Measurements from ENCODE around the gene ITPKB. TPM values are rescaled to one million over a fixed set of nuclear protein-coding genes. Genes with fewer than 3 reads are reported as not detected.

ITPKB gene
- total RNA-seq, 1 experiment from 2014 or later, result 4.4 TPM

DNA sequence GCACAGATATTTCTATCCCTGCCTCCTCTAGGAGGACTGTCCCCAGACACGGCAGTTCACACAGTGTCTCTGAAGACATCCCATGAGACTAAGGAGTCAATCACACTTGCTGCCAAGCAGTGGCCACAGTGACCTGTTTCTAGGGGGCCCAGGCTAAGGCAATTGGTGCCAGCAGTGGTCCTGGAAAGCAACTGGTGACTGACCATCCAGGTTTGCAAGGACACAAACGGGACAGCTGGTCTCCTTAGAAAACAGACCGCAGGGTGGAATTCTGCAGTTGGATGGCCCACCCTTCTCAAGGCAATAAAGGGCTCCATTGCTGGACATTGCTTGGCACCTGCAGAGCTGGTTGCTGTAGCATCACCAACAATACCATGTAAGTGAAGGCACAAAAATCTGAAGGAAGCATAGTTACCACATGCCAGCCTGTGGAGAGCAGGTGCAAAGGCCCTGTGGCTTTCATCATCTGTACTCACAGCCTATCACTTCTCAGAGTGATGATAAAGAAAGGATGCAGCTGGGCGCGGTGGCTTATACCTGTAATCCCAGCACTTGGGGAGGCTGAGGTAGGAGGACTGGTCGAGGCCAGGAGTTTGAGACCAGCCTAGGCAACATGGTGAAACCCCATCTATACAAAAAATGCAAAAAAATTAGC lies 109.1 kb downstream of the ITPKB start:
- intact Hi-C loops (cut with micrococcal nuclease; ENCODE audit: unreplicated experiment), result no loop called here

DNA sequence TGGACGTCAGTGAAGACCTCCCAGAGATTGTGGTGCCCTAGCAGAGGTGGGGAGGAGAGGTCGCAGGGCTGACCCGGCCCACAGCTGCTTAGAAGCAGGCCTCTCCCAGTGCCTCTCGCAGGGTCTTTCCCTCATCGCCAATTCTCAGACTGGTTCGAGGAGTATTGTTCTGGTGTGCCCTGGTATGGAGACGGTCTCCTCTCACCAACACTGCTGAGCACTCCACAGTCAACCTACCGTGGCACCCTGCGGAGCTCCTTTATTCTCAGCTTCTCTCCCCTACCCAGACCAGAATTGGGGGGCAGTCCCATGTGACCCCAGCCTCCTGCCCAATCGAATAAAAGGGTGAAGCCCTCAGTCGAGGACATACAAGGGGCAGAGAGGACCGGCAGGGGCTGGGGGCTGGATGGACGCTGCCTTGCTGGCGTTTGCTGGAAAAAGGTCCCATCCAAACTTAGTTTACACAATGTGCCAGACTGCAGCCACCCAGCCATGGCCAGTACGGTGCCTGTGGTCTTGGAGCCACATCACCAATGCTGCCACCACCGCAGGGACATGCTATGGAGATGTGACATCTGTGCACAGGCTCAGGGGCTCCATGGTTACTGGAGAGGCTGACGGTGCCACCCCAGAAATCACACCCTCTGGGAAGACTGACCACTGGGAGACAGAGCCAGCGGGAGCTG lies 109.7 kb downstream of the ITPKB start:
- no peak overlapping the region for H3K27ac Mint-ChIP-seq (ENCODE audit: unreplicated experiment)
- ChIA-PET CTCF (no interaction called here), POLR2A (no interaction called here)
- no peak overlapping the region for H3K4me3 Mint-ChIP-seq (ENCODE audit: unreplicated experiment)
- BruUV-seq (replicated peaks), result no TSS peak
- no peak overlapping the region for H3K4me3 ChIP-seq (ENCODE audit: low read depth, low read length)
- H3K36me3 ChIP-seq (ENCODE audit: control insufficient read depth, insufficient read depth, low read length), result no peaks in the 10 kb centered on the region
- intact Hi-C loops (cut with micrococcal nuclease; ENCODE audit: unreplicated experiment), result no loop called here
- no peaks in the 10 kb centered on the region for H3K9me3 Mint-ChIP-seq (ENCODE audit: unreplicated experiment)
- no peaks in the 10 kb centered on the region for H3K27me3 ChIP-seq (replicated peaks; ENCODE audit: control insufficient read depth, insufficient read depth, low read length)
- no peaks in the 10 kb centered on the region for H3K36me3 Mint-ChIP-seq (ENCODE audit: insufficient read depth, unreplicated experiment)
- peaks cover 12% of the 10 kb centered on the region for H3K4me1 Mint-ChIP-seq (ENCODE audit: low read depth, unreplicated experiment)
- no peaks in the 10 kb centered on the region for H3K9me3 ChIP-seq
- TF ChIP-seq, protein P1, sequence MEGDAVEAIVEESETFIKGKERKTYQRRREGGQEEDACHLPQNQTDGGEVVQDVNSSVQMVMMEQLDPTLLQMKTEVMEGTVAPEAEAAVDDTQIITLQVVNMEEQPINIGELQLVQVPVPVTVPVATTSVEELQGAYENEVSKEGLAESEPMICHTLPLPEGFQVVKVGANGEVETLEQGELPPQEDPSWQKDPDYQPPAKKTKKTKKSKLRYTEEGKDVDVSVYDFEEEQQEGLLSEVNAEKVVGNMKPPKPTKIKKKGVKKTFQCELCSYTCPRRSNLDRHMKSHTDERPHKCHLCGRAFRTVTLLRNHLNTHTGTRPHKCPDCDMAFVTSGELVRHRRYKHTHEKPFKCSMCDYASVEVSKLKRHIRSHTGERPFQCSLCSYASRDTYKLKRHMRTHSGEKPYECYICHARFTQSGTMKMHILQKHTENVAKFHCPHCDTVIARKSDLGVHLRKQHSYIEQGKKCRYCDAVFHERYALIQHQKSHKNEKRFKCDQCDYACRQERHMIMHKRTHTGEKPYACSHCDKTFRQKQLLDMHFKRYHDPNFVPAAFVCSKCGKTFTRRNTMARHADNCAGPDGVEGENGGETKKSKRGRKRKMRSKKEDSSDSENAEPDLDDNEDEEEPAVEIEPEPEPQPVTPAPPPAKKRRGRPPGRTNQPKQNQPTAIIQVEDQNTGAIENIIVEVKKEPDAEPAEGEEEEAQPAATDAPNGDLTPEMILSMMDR (IDR thresholded peaks at IDR 0.05; ENCODE audit: insufficient read depth in 1 of 2, low read depth in 1 of 2, low read length in 1 of 2, severe bottlenecking in 1 of 2, unreplicated experiment in 1 of 2), result no peak
- H3K4me1 ChIP-seq, result no peaks in the 10 kb centered on the region
- no peaks in the 10 kb centered on the region for H3K27me3 Mint-ChIP-seq (ENCODE audit: insufficient read depth, unreplicated experiment)
- no peak for DNase-seq

More for the DNA sequence above, 109.1 kb downstream of the ITPKB start:
- CTCF ChIA-PET, result no interaction called here
- Mint-ChIP-seq H3K4me1 (ENCODE audit: low read depth, unreplicated experiment) (peaks cover 12% of the 10 kb centered on the region), H3K27ac (ENCODE audit: unreplicated experiment) (no peak overlapping the region), H3K27me3 (ENCODE audit: insufficient read depth, unreplicated experiment) (no peaks in the 10 kb centered on the region), H3K36me3 (ENCODE audit: insufficient read depth, unreplicated experiment) (no peaks in the 10 kb centered on the region), H3K9me3 (ENCODE audit: unreplicated experiment) (no peaks in the 10 kb centered on the region), H3K4me3 (ENCODE audit: unreplicated experiment) (no peak overlapping the region)
- TF ChIP-seq, protein P1 (IDR thresholded peaks at IDR 0.05; ENCODE audit: insufficient read depth in 1 of 2, low read depth in 1 of 2, low read length in 1 of 2, severe bottlenecking in 1 of 2, unreplicated experiment in 1 of 2), result no peak
- BruUV-seq (replicated peaks), result no TSS peak
- Histone ChIP-seq H3K4me1 (no peaks in the 10 kb centered on the region), H3K27me3 (replicated peaks; ENCODE audit: control insufficient read depth, insufficient read depth, low read length) (no peaks in the 10 kb centered on the region), H3K36me3 (ENCODE audit: control insufficient read depth, insufficient read depth, low read length) (no peaks in the 10 kb centered on the region), H3K9me3 (no peaks in the 10 kb centered on the region), H3K4me3 (ENCODE audit: low read depth, low read length) (no peak overlapping the region)
- POLR2A ChIA-PET, result no interaction called here
- DNase-seq, result no peak

DNA sequence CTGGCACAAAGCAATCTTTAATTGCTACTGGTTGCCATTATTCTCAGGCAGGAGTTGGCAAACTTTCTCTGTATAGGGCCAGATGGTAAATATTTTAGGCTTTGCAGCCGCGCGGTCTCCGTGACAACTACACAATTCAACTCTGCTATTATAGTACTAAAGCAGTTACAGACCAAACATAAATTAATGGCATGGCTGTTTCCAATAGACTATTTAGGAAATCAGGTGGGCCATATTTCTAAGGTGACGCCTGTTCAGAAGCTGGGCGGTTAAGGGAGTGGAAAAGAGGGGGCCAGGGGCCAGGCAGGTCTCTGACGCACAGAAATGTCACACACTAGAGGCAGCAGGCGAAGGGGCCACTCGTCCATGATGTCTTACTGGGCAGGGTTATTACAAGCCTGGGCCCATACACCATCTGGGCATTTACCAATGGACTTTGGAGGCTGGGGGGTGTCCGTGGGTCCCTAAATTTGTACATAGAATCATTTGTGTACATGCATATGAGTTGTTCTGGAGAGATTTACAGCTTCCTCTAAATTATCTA lies 110.4 kb downstream of the ITPKB start:
- no peaks in the 10 kb centered on the region for H3K9me3 Mint-ChIP-seq (ENCODE audit: unreplicated experiment)
- TF ChIP-seq, protein P1 (IDR thresholded peaks at IDR 0.05; ENCODE audit: insufficient read depth in 1 of 2, low read depth in 1 of 2, low read length in 1 of 2, severe bottlenecking in 1 of 2, unreplicated experiment in 1 of 2), result no peak
- H3K27me3 ChIP-seq (replicated peaks; ENCODE audit: control insufficient read depth, insufficient read depth, low read length), result no peaks in the 10 kb centered on the region
- no peaks in the 10 kb centered on the region for H3K36me3 Mint-ChIP-seq (ENCODE audit: insufficient read depth, unreplicated experiment)
- POLR2A ChIA-PET, result no interaction called here
- H3K4me1 ChIP-seq, result no peaks in the 10 kb centered on the region
- no peak for DNase-seq
- no peaks in the 10 kb centered on the region for H3K27me3 Mint-ChIP-seq (ENCODE audit: insufficient read depth, unreplicated experiment)
- H3K4me1 Mint-ChIP-seq (ENCODE audit: low read depth, unreplicated experiment), result peaks cover 12% of the 10 kb centered on the region
- H3K36me3 ChIP-seq (ENCODE audit: control insufficient read depth, insufficient read depth, low read length), result no peaks in the 10 kb centered on the region
- CTCF ChIA-PET, result no interaction called here
- no peak overlapping the region for H3K4me3 Mint-ChIP-seq (ENCODE audit: unreplicated experiment)
- intact Hi-C loops (cut with micrococcal nuclease; ENCODE audit: unreplicated experiment), result loop anchor here (1.0 kb wide), 1 partner anchor 80 kb away; the partner anchor contains the start of gene STUM
- no peak overlapping the region for H3K4me3 ChIP-seq (ENCODE audit: low read depth, low read length)
- H3K9me3 ChIP-seq, result no peaks in the 10 kb centered on the region
- no peak overlapping the region for H3K27ac Mint-ChIP-seq (ENCODE audit: unreplicated experiment)
- no TSS peak for BruUV-seq (replicated peaks)
